ENCODE measurements around the gene CCR8. TPM values are rescaled to one million over a fixed set of nuclear protein-coding genes. Genes with fewer than 3 reads are reported as not detected.

CCR8 gene
- total RNA-seq, 1 donor from 2014 or later = not detected

DNA sequence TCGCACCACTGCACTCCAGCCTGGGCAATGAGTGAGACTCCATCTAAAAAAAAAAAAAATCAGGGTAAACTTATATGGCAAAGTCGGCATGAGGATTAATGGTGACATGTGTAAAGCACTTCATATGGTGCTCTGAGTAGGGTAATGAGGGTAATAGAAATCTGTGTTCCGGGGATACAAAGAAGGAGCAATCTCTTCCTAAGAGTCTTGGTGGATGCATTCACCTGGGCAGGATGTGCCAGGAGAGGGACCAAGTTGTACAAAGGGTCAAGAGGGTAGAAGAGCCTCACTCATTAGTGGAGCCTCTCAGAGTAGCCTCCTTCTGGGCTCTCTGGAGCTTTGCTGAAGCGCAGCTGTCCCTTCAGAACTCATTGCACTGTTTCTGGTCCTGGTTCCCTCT lies 40.4 kb upstream of the CCR8 start:
- no peak for FAIRE-seq
- TF ChIP-seq, protein P1, sequence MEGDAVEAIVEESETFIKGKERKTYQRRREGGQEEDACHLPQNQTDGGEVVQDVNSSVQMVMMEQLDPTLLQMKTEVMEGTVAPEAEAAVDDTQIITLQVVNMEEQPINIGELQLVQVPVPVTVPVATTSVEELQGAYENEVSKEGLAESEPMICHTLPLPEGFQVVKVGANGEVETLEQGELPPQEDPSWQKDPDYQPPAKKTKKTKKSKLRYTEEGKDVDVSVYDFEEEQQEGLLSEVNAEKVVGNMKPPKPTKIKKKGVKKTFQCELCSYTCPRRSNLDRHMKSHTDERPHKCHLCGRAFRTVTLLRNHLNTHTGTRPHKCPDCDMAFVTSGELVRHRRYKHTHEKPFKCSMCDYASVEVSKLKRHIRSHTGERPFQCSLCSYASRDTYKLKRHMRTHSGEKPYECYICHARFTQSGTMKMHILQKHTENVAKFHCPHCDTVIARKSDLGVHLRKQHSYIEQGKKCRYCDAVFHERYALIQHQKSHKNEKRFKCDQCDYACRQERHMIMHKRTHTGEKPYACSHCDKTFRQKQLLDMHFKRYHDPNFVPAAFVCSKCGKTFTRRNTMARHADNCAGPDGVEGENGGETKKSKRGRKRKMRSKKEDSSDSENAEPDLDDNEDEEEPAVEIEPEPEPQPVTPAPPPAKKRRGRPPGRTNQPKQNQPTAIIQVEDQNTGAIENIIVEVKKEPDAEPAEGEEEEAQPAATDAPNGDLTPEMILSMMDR (IDR thresholded peaks at IDR 0.05; ENCODE audit: insufficient read depth, low read length, severe bottlenecking) = no peak
- DNase-seq (ENCODE audit: low read depth) = no peak
- Histone ChIP-seq H3K36me3 (ENCODE audit: control insufficient read depth, insufficient read depth, low read length) (no peaks in the 10 kb centered on the region), H3K27me3 (ENCODE audit: control insufficient read depth, insufficient read depth, low read length) (peaks cover 2% of the 10 kb centered on the region), H3K4me3 (ENCODE audit: low read depth, low read length) (no peak overlapping the region)

GRCh38 chr3:39290255-39290654 lies 39.3 kb upstream of the CCR8 start:
- peak; percentile 24 for DNase-seq (ENCODE audit: low read depth)
- Histone ChIP-seq H3K4me3 (ENCODE audit: low read depth, low read length) (no peak overlapping the region), H3K27me3 (ENCODE audit: control insufficient read depth, insufficient read depth, low read length) (peaks cover 2% of the 10 kb centered on the region), H3K36me3 (ENCODE audit: control insufficient read depth, insufficient read depth, low read length) (no peaks in the 10 kb centered on the region)
- TF ChIP-seq, protein P1 (IDR thresholded peaks at IDR 0.05; ENCODE audit: insufficient read depth, low read length, severe bottlenecking) = no peak
- no peak for FAIRE-seq

- Histone ChIP-seq H3K4me3 (ENCODE audit: low read depth, low read length) (no peak overlapping the region), H3K27me3 (ENCODE audit: control insufficient read depth, insufficient read depth, low read length) (peaks cover 2% of the 10 kb centered on the region), H3K36me3 (ENCODE audit: control insufficient read depth, insufficient read depth, low read length) (no peaks in the 10 kb centered on the region)
- TF ChIP-seq, protein P1 (IDR thresholded peaks at IDR 0.05; ENCODE audit: insufficient read depth, low read length, severe bottlenecking) = peak; percentile 94
- FAIRE-seq (no peak), DNase-seq (ENCODE audit: low read depth) (peak; percentile 28)
Measured at GRCh38 chr3:39291903-39292329, 37.6 kb upstream of the CCR8 start.

DNA sequence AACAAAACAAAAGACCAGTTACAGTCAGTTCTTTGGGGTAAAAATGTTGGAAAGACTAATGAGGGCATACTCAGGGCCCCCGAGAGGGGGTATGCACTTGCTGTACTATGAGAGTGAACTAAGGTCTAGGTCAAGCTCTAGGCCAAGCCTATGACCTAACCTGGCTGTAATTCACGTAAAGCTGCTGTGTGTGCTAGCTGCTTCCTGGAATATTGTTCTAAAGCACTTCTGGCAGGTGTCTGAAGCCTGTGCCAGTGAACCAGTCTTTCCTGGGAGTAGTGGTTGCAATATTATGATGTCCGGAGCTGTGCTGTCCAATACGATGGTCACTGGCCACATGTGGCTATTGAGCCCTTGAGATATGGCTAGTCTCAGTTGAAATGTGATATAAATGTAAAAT lies 36.5 kb upstream of the CCR8 start:
- Histone ChIP-seq H3K4me3 (ENCODE audit: low read depth, low read length) (no peak overlapping the region), H3K36me3 (ENCODE audit: control insufficient read depth, insufficient read depth, low read length) (no peaks in the 10 kb centered on the region), H3K27me3 (ENCODE audit: control insufficient read depth, insufficient read depth, low read length) (peaks cover 2% of the 10 kb centered on the region)
- DNase-seq (ENCODE audit: low read depth) (no peak), FAIRE-seq (no peak)
- TF ChIP-seq, protein P1 (IDR thresholded peaks at IDR 0.05; ENCODE audit: insufficient read depth, low read length, severe bottlenecking) = no peak

DNA sequence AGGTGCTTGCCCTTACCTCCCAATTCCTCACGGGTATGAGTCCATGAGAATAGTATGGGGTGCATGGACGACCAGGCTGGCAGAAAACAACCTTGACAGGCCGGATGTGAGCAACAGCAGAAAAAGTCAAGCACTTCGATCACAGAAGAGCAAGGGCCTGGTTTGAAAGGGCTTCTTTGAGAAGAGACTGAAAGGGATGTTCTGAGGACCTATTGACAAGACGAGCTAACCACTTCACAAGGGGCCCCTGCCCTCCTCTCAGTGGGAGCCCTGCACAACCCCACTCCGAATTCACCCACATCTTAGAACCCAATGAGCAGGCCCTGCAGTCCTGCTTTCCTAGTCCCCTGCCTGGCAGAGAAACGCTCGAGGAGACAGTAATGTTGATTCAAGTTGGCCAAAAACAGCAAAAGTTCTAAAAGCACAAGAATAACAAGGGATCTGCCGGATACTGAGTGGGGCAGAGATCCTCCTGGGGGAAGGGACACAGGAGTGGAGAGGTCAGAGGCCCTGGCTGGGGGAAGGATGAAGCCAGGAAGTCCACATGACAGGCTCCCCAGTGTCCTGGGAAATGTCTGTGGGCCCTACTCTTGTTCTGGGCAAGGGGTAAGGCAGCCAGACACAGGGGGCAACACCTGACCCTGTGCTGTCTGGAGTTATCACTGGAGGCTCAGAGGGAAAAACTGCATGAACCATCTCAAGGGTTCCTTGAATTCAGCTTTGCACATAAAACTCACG lies 34.9 kb upstream of the CCR8 start:
- FAIRE-seq = no peak
- no peaks in the 10 kb centered on the region for H3K36me3 ChIP-seq (ENCODE audit: control insufficient read depth, insufficient read depth, low read length)
- H3K4me3 ChIP-seq (ENCODE audit: low read depth, low read length) = no peak overlapping the region
- TF ChIP-seq, protein P1 (IDR thresholded peaks at IDR 0.05; ENCODE audit: insufficient read depth, low read length, severe bottlenecking) = no peak
- no peak for DNase-seq (ENCODE audit: low read depth)
- peaks cover 2% of the 10 kb centered on the region for H3K27me3 ChIP-seq (ENCODE audit: control insufficient read depth, insufficient read depth, low read length)

Data from bronchial epithelial cell (primary cell).